ENCODE results near the gene MARS2.

Gene MARS2

DNA sequence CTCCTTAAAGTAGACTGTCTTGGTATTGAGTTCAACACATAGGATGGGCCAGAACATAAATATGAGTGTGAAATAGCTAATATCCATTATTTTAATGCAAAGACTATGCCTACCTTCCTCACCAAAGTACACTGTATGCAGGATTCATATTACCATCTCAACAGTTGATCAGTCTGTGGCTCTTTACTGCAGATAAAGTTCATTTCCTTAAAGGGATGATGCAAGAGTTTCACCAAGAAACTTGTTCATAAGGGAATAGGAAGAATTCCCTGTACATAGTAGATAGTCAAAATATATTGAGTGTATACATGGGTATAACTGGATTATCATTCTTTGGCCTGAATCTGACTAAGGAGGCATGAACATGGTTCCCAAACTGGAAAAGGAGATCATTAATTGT is 35.0 kb downstream of the MARS2 start:
- no peaks in the 10 kb centered on the region for H4K20me1 ChIP-seq (ENCODE audit: insufficient read depth)
- no peak overlapping the region for H3K4me3 ChIP-seq (IDR thresholded peaks at IDR 0.05; ENCODE audit: insufficient read depth, low read depth, low read length)
- no peaks in the 10 kb centered on the region for H3K36me3 ChIP-seq (ENCODE audit: insufficient read depth)
- no peak overlapping the region for H3K27ac ChIP-seq
- H3K27me3 ChIP-seq (ENCODE audit: insufficient read depth, low read depth), result no peaks in the 10 kb centered on the region
- H3K4me2 ChIP-seq, result no peak overlapping the region
- no peak overlapping the region for H3K9ac ChIP-seq
- TF ChIP-seq, protein P1, sequence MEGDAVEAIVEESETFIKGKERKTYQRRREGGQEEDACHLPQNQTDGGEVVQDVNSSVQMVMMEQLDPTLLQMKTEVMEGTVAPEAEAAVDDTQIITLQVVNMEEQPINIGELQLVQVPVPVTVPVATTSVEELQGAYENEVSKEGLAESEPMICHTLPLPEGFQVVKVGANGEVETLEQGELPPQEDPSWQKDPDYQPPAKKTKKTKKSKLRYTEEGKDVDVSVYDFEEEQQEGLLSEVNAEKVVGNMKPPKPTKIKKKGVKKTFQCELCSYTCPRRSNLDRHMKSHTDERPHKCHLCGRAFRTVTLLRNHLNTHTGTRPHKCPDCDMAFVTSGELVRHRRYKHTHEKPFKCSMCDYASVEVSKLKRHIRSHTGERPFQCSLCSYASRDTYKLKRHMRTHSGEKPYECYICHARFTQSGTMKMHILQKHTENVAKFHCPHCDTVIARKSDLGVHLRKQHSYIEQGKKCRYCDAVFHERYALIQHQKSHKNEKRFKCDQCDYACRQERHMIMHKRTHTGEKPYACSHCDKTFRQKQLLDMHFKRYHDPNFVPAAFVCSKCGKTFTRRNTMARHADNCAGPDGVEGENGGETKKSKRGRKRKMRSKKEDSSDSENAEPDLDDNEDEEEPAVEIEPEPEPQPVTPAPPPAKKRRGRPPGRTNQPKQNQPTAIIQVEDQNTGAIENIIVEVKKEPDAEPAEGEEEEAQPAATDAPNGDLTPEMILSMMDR (conservative IDR thresholded peaks at IDR 0.05; ENCODE audit: low read depth, low read length), result no peak
- no peak overlapping the region for H2AFZ ChIP-seq (ENCODE audit: low read depth)
- no peaks in the 10 kb centered on the region for H3K4me1 ChIP-seq (ENCODE audit: low read depth, poor library complexity, severe bottlenecking)
- H3K79me2 ChIP-seq (ENCODE audit: insufficient read depth, low read depth), result no peaks in the 10 kb centered on the region

Measured in KMS-11 (cell line).